Right lobe of liver (tissue), 4 donors: ENCODE results near the gene TEX26.

Experiments used
- POLR2A ChIP-seq: fragments of 450-650 bp; IDR thresholded peaks from one replicate; pipeline ENCODE4 v1.6.1; 2017; ENCODE audit warnings: antibody characterized with exemption, mild to moderate bottlenecking
- TF ChIP-seq, protein P1 (sequence below), 4 donors: fragments of 200-600 bp in 3 of 4; fragments of 450-650 bp in 1 of 4; IDR thresholded peaks; one replicate each; pipeline versions ENCODE4 v1.5.1 to v1.8.0; 2016 to 2022; ENCODE audit warnings: antibody characterized with exemption in 4 of 4, mild to moderate bottlenecking in 2 of 4
- donor health status: DM: no; HTN: no; CAD: no.
- donor health status: DM: no; HTN: no; CAD: no.
- donor health status: DM: no; HTN: yes; CAD: no.

DNA sequence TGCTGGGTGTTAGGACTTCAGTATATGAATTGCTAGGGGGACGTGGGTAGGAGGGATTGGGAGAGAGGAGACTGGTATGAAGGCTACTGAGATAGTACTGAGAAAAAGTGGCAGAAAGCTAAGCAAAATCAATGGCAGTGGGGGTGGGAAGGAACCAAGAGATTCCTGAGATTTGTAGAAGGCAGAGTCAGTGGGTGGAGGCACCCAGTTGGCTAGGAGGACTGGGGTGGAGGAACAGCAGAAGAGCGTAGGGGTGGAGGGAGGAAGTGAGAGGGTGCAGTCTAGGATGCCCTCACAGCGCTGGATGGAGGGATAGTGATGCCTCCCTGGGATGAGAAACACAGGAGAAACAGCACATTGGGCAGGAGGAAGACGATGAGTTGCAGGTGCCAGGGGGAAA lies 32.0 kb upstream of the TEX26 start:
- TF ChIP-seq, protein P1, sequence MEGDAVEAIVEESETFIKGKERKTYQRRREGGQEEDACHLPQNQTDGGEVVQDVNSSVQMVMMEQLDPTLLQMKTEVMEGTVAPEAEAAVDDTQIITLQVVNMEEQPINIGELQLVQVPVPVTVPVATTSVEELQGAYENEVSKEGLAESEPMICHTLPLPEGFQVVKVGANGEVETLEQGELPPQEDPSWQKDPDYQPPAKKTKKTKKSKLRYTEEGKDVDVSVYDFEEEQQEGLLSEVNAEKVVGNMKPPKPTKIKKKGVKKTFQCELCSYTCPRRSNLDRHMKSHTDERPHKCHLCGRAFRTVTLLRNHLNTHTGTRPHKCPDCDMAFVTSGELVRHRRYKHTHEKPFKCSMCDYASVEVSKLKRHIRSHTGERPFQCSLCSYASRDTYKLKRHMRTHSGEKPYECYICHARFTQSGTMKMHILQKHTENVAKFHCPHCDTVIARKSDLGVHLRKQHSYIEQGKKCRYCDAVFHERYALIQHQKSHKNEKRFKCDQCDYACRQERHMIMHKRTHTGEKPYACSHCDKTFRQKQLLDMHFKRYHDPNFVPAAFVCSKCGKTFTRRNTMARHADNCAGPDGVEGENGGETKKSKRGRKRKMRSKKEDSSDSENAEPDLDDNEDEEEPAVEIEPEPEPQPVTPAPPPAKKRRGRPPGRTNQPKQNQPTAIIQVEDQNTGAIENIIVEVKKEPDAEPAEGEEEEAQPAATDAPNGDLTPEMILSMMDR (IDR thresholded peaks at IDR 0.05): no peak
- TF ChIP-seq POLR2A: no peak
